GM08714 (cell line): ENCODE data around the gene PNPLA8.

Experiments used
- H3K4me3 ChIP-seq: fragments of 200-500 bp; sonication (Bioruptor generic); 2 replicates; pipeline ENCODE4 v1.5.1; 2014; ENCODE audit warnings: mild to moderate bottlenecking, low read length, inconsistent platforms
- ZNF274 ChIP-seq: IDR thresholded peaks from 2 replicates; pipeline ENCODE4 v1.6.1; 2012; ENCODE audit warnings: mild to moderate bottlenecking, low read depth, low read length

Gene PNPLA8

DNA sequence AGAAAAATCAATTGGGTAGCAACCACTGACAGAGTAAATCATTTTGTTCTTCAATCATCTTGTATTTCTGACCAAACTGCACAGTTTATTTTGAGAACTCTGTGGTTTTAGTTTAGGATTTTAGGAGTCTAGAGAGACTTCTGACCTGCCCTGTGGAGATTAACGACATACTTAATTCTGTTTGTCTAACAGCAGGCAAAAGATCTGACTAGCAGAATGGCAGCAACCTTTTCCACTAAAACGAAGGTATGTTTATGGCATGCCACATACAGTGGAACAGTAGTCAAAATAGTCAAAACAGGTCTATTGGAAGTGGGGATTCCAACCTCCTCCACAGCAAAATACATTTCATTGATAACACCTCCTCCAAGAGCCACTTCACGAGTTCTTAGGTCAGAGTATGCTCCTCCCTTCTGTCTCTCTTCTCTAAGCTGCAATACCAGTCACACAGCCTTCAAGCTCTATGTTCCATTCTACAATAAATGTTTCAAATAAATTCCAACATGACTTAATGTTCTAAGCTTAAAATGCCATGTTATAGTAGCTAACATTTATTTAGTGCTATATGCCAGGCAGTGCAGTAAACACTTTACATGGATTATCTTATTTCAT lies 104.1 kb downstream of the PNPLA8 start:
- no peak for TF ChIP-seq ZNF274

More for the DNA sequence above, 104.1 kb downstream of the PNPLA8 start:
- no peak overlapping the region for H3K4me3 ChIP-seq
